HG03521 (cell line): Measurements from ENCODE around the gene FXYD1.

Experiments
- ATAC-seq: cut with Tn5 transposase; IDR thresholded peaks from one replicate; pipeline ENCODE4 v1.9.1; 2021; ENCODE audit warnings: mild to moderate bottlenecking, moderate library complexity; ENCODE audit not compliant: unreplicated experiment

The FXYD1 gene

DNA sequence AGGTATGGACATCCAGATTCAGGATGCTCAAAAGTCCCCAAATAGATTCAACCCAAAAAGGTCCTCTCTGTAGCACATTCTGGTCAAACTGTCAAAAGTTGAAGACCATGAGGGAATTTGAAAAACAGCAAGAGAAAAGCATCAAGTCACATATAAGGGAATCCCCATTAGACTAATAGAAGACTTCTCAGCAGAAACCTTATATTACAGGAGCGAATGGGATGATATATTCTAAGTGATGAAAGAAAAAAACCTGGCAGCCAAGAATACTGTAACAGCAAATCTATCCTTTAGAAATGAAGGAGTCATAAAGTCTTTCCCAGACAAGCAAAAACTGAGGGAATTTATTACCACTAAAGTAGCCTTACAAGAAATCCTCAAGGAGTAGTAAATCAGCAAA lies 45.6 kb downstream of the FXYD1 start:
- ATAC-seq = no peak

DNA sequence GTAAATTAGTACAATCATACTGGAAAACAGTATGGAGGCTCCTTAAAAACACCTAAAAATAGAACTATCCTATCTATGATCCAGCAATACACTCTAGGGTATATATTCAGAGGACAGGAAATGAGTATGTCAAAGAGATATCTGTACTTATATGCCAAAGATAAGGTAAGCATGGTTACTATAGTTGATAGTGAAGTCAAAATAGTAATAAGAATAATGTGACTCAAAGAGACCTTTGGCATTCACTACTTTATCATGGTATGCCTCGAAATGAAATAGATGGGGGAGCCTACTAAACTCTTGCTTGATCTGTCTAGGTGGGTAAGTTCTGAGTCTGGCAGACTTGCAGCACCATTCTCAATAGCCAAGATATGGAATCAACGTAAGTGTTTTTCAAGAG lies 46.3 kb downstream of the FXYD1 start:
- ATAC-seq = no peak
